Ammon's horn (tissue), 1 donor: Measurements from ENCODE around the gene KLRF1.

ENCODE experiments used
- DNase-seq: peaks from one replicate; pipeline ENCODE4 v3.0.0-alpha.2; 2016; ENCODE audit warnings: low spot score

The KLRF1 gene

GRCh38 chr12:9809338-9809737 is 17.9 kb upstream of the KLRF1 start:
- DNase-seq, result no peak

DNA sequence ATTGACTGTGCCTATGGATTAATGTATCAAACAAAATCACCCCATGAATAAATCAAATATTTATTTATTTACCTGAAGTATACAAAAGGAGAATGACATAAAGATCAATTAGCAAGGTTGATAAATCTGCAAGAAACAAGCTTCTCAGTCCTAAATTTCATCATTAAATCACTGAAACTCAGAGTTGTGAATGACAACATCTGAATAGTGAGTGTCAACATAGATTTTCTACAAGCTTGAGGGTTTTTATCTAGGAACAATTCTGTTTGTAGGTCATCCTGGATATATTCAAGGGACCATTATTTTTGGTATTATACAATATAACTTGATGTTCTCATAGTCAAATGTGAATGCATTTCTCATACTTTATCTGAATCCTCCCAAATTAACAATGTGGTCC is 17.4 kb upstream of the KLRF1 start:
- DNase-seq, result no peak

GRCh38 chr12:9810671-9811070 is 16.6 kb upstream of the KLRF1 start:
- DNase-seq, result no peak

- DNase-seq, result no peak
Observed at GRCh38 chr12:9811621-9812020, 15.7 kb upstream of the KLRF1 start.

DNA sequence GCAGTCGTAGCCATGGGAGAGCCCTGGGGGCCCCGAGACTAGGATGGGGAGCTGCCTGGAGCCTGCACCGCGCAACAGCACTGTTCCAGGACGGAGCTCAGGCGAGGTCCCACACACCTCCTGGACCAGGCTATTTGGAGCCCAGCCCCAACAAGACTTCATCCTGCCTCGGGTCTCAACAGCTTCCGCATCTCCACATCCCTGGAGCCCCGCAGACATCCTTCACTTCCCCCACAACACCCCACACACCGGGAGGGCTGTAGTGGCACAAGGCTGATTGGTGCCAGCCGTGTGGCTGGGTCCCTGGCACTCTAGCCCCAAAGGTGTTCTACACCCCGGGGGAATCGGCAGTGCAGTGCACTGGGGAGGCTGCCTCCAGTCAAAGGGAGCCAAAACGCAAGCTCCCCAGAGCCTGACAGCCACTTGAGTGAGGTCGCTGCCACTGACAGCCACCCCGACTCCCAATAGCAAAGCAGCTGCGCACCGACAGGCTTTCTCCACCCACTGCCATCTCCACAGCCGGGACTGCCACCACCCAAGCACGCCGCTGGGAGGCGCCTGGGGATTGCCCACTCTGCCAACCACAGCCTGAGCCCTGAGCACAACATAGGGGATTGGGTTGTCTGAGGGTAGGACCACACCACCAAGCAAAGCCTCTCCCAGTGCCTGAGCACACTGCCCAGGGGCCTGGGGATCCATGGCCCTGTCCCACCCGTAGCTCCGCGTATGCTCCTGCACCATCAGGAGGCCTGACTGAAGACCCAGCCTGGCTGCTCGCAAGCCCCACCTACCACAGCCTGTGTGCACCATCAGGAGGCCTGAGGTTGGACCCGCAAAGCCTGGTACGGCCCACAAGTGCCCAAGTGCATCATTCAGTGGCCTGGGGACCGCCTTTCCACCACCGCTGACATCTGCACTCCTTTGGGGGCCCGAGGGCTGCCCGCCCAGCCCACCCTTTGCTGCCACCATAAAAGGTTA is 13.2 kb upstream of the KLRF1 start:
- peak; percentile 54 for DNase-seq

- DNase-seq, result no peak
Observed at GRCh38 chr12:9820281-9820930, 6.9 kb upstream of the KLRF1 start.

DNA sequence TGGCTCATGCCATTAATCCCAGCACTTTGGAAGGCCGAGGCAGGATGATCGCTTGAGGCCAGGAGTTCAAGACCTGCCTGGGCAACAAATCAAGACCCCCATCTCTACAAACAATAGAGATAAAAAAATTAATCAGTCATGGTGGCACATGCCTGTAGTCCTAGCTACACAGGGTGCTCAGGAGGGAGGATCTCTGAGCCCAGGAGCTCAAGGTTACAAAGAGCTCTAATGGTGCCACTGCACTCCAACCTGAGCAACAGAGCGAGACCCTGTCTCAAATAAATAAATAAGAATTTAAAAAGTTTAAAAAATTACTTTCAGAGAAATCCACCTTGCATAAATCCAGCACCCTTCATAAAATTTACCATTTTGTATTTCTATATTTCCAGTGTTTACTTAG is 2.2 kb downstream of the KLRF1 start:
- DNase-seq, result no peak

DNA sequence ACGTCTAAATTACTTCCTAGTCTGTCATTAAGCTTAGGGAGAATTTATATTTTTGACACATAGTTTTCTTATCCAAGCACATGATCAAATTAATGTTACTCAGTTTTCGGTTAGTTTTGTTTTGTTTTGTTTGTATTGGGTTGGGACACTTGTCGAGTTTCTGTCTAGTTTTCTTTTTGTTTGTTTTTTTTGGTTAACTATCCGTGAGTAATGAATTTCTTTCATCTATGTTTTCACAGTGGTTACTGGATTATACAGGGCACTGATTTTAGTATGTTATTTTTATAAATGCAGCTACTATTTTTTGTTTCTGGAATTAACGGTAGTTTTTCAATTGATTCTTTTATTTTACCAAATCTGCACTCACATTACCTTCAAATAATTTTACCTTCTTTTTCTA is 2.7 kb downstream of the KLRF1 start:
- no peak for DNase-seq

DNA sequence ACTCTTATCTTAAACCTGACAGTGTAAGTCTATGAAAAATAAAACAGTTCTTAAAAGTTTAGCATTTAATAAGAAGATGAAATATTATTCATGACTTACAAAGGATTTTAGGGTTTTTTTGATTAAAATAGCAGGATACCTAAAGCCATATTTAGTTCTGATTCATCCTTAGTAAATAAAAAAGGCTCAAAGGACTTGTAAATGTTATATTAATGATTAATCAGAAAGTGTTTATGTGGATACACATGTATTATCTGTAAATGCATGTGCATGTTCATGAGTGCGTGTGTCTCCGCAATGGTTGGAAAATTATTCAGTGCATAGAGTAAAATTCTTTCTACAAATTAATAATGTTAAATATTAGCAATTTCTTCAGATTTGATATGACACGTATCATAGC is 4.4 kb downstream of the KLRF1 start:
- DNase-seq, result no peak

GRCh38 chr12:9843407-9843806 is 16.1 kb downstream of the KLRF1 start:
- no peak for DNase-seq

DNA sequence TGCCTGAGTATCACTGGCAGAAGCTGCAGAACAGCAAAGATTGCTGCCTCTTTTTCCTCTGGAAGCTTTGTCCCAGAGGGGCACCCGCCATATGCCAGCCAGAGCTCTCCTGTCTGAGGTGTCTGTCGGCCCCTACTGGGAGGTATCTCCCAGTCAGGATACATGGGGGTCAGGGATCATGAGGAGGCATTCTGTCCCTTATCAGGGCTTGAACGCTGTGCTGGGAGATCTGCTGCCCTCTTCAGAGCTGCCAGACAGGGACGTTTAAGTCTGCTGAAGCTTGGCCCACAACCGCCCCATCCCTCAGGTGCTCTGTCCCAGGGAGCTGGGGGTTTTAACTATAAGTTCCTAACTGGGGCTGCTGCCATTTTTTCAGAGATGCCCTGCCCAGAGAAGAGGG is 21.6 kb downstream of the KLRF1 start:
- DNase-seq, result no peak

DNA sequence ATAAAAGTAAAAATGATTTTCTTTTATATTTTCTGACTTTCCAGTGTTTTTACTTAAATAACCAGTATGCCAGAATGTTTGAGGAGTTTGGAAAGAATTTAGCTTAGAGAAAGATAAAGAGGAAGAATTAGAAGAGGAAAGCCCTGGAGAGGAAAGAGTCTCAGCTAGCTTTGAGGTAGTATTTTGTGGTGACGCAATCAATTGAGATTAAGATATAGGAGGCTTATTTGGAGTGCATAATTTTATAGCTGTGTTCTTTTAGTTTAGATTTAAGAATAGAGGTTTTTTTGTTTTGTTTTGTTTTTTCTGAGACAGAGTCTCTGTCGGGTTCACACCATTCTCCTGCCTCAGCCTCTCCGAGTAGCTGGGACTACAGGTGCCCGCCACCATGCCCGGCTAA is 23.8 kb downstream of the KLRF1 start:
- no peak for DNase-seq

DNA sequence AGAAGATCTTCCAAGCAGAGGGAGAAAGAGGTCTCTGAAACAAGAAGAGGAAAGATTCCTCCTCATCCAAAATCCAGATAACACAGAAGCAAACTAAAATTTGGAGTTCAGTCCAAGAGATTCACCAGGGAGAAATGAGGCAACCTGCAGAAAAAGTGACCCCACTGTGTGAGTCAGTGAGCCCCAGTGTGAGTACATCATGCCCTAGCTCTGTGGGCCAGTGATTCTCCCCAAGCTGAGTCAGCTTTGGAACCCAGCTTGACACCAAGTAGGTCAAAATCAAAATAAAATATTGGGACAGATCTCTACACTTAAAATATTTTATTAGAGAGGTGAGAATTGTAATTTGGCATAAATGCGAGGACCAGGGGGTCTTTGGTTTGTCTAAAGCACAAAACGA is 24.6 kb downstream of the KLRF1 start:
- no peak for DNase-seq

GRCh38 chr12:9856151-9856550 is 28.9 kb downstream of the KLRF1 start:
- no peak for DNase-seq

DNA sequence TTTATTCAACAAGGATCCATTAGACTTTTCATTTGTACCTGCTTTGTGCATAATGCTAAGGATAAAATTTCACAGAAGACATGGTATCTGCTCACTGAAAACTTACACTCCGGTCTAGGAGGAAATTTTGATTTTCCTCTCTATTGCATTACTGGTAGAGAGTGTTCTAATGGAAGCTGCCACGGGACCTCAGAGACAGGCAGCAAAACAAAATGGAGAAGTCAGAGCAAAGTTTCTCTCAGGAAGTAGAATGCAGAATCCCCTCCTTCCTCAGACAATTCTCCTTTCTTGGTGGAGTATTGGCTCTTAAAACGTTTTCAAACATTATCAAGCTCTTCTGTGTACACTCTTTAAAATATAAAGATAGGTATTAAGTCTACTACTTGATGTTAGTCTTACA is 29.6 kb downstream of the KLRF1 start:
- DNase-seq, result peak; percentile 14

- no peak for DNase-seq
Observed at GRCh38 chr12:9858135-9858534, 30.9 kb downstream of the KLRF1 start.

- no peak for DNase-seq
Observed at GRCh38 chr12:9864913-9865675, 37.8 kb downstream of the KLRF1 start.

DNA sequence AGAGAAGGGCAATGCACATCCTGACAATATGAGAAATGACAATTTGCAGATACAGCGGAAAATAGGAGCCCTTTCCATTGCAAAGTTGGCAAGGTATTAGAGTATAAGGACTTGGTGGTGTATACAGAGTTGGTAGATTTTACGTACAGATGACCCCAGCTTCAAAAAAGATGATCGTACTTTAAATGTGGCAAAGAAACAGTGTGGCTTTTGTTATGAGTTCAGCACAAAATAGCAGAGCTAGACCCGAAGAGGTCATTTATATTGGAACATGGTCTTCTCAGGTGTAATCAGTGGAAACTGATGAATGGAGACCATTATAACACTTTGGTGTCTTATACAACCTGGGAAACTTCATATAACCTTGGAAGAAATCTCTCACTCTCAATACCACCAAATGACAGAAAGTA is 39.6 kb downstream of the KLRF1 start:
- no peak for DNase-seq

DNA sequence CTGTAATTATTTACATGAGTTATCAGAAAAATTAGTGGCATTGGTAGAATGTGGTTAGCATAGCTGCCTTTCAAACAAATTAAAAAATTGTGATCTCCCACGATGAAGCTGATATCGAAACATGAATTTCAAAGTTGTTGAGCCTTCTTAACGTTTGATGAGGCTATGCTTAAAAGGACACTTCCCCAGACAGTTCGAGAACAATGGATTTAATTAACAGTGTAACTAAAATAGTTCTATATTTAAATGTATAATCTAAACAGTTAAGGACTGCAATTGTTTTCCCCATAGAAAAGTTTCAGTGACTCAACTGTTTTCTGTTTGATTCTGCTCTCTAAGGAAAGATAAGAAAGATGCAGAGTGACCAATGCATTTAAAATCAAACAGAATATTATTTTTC is 40.2 kb downstream of the KLRF1 start:
- DNase-seq, result no peak

DNA sequence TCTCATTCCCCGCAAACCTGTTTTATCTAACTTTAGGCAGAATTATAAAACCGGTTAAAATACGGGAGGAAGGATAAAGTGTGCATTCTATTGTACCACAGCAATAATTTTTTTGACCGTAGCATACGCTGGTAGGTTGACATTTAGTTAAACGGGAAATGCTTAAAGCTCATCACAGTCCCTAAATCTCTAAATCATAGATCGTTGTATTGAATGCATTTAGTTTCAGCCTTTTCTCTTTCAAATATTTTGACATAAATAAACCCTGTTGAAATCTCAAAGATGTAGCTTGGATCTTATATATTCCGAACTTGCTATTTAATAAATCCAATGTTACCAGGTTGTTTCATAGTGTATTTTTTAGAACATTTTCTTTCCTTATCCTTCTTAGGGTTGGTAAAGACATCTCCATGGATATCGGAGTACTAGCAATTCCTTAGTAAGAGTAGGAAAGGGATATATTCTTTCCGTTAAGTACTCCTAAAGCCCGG is 41.1 kb downstream of the KLRF1 start:
- DNase-seq, result no peak

DNA sequence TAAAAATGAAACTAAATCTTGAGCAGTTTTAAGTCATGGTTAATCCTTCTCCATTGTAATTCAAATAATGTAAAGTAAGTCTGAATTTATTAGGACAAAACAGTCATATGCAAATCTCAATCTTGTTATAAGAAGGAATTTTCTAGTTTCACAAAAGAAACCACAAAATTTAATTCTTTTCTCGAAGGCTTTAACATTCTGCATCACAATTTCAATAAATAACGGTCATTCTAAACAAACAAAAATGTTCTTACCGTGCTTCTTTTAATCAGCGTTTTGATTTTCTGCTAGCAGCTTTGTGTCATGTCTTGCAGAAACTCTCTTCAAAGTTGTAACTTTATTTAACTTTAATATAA is 41.6 kb downstream of the KLRF1 start:
- no peak for DNase-seq

DNA sequence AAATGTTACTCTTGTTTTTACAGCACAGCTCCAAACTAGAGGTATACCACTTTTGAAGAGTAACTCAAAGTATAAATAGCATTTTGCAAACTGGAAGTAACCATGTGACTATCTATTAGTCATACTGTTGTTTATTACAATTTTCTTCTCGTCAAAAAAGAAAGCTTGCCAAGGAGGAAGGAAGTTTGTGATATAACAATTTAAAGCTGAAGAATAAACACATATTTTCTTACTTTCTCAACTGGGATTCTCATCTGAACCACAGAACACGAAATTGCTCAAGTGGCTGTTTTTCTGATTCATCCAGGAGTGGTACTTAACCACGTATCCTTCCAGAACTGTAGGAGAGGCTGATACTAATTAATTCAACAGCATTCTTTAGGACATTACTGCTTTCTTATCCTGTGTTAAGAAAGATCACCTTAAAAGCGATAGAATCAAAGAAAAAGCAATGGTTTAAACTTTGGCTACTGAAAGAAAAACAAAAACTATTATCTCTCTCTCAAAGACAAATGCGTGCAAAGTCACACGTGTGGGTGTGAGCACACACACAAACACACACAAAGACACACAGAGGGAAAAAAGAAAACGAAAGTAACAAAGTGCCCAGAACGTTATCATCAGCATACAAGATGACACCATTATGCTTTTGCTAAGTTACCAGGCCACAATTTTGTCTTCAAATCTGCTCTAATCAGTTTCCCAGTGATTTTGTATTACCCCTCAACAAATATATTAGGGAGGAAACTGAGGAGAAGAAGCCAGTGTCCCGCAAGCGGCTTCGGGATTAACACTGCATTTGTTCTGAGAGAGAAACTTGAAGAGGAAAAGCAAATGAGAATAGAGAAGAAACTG is 42.3 kb downstream of the KLRF1 start, which contains the start of gene CLEC2B:
TSS of gene CLEC2B (minus strand) at position 48 of the 855 bp plus-strand sequence.
- DNase-seq, result no peak
